GM12878 (cell line): ENCODE data around the gene NFATC2. TPM values are rescaled to one million over a fixed set of nuclear protein-coding genes. Genes with fewer than 3 reads are reported as not detected.

Experiments
- ATAC-seq: fragments of 200-7000 bp; cut with Tn5 transposase; 3 replicates; pipeline ENCODE4 v1.9.1; 2020; ENCODE audit warnings: mild to moderate bottlenecking, moderate library complexity
- BruUV-seq: library from RNA; stranded (reverse); fragments of 400-500 nt; replicated peaks from 2 replicates; lab custom pipeline; 2021; lab: Mats Ljungman, UMichigan
- CTCF ChIA-PET: fragments of 300-600 bp; sonication (Branson Sonifier 250); formaldehyde crosslinking; extraction: SDS; loops from one replicate; lab custom pipeline; 2021; ENCODE audit warnings: inconsistent platforms; lab: Yijun Ruan, JAX
- POLR2A ChIA-PET: fragments of 350-600 bp; formaldehyde crosslinking; extraction: SDS; loops from one replicate; lab custom pipeline; 2021; ENCODE audit warnings: inconsistent platforms; lab: Charles Lee
- RAD21 ChIA-PET: fragments of 300-600 bp; sonication (Branson Sonifier 250); formaldehyde crosslinking; loops from one replicate; lab custom pipeline; 2023; ENCODE audit warnings: antibody characterized with exemption; ENCODE audit not compliant: unreplicated experiment; lab: Charles Lee
- SMC1A ChIA-PET: fragments of 300-600 bp; sonication (Branson Sonifier 250); formaldehyde crosslinking; loops from one replicate; lab custom pipeline; 2023; ENCODE audit not compliant: unreplicated experiment, uncharacterized antibody; lab: Charles Lee
- DNase-seq: peaks from one replicate; pipeline ENCODE4 v3.0.0-alpha.2; 2011; ENCODE audit warnings: low read depth, low spot score
- FAIRE-seq: peaks from 3 replicates; lab custom pipeline; 2011; peaks lifted over from hg19 to GRCh38; lab: Jason Lieb, UNC
- H2AFZ ChIP-seq: 2 replicates; pipeline ENCODE4 v1.6.0; 2011; ENCODE audit warnings: low read depth, low read length, control low read depth; ENCODE audit not compliant: control insufficient read depth
- H3K27ac ChIP-seq: 2 replicates; pipeline ENCODE4 v1.5.1; 2011; ENCODE audit warnings: control low read depth; ENCODE audit not compliant: control insufficient read depth, insufficient read depth
- H3K27me3 ChIP-seq, 2 experiments: replicated peaks in 1 of 2; 2 replicates each; pipeline versions ENCODE4 v1.6.0 to v1.6.1; 2011; ENCODE audit warnings: low read length in 1 of 2; ENCODE audit not compliant: control insufficient read depth in 2 of 2, insufficient read depth in 2 of 2
- H3K36me3 ChIP-seq, 2 experiments: 2 replicates each; pipeline ENCODE4 v1.5.1; 2011; ENCODE audit warnings: low read length in 1 of 2; ENCODE audit not compliant: control insufficient read depth in 2 of 2, insufficient read depth in 2 of 2
- H3K4me1 ChIP-seq: 2 replicates; pipeline ENCODE4 v1.6.1; 2011; ENCODE audit warnings: mild to moderate bottlenecking, low read length, moderate library complexity, mixed read lengths; ENCODE audit not compliant: control insufficient read depth, insufficient read depth
- H3K4me2 ChIP-seq: 2 replicates; pipeline ENCODE4 v1.6.0; 2011; ENCODE audit warnings: control low read depth; ENCODE audit not compliant: control insufficient read depth, insufficient read depth
- H3K4me3 ChIP-seq: fragments of 200-600 bp; sonication (generic); 2 replicates; pipeline ENCODE4 v1.5.1; 2016
- H3K79me2 ChIP-seq: 2 replicates; pipeline ENCODE4 v1.6.0; 2011; ENCODE audit warnings: low read length; ENCODE audit not compliant: control insufficient read depth, insufficient read depth
- H3K9ac ChIP-seq: 2 replicates; pipeline ENCODE4 v1.8.0; 2011; ENCODE audit warnings: low read length, control low read depth, mixed read lengths; ENCODE audit not compliant: control insufficient read depth, insufficient read depth
- H3K9me3 ChIP-seq: replicated peaks from 3 replicates; pipeline ENCODE4 v1.5.1; 2011; ENCODE audit warnings: mild to moderate bottlenecking, low read length; ENCODE audit not compliant: control insufficient read depth, insufficient read depth
- H4K20me1 ChIP-seq: 2 replicates; pipeline ENCODE4 v1.6.0; 2011; ENCODE audit not compliant: control insufficient read depth, insufficient read depth
- ATF2 ChIP-seq: IDR thresholded peaks from 2 replicates; pipeline ENCODE4 v1.6.1; 2012; ENCODE audit warnings: low read length, inconsistent platforms
- BCL3 ChIP-seq: IDR thresholded peaks from 2 replicates; pipeline ENCODE4 v1.6.1; 2011; ENCODE audit warnings: borderline replicate concordance, low read depth, mild to moderate bottlenecking, moderate library complexity, low read length; ENCODE audit not compliant: insufficient read depth, poor library complexity, severe bottlenecking
- BMI1 ChIP-seq: fragments of 450-650 bp; IDR thresholded peaks from 2 replicates; pipeline ENCODE4 v1.6.1; 2016; ENCODE audit warnings: mild to moderate bottlenecking, moderate library complexity, borderline replicate concordance
- EP300 ChIP-seq, 2 experiments: fragments of 150-350 bp in 1 of 2; IDR thresholded peaks; 2 replicates each; pipeline ENCODE4 v1.6.1; 2011 to 2012; ENCODE audit warnings: low read depth in 2 of 2, low read length in 2 of 2, borderline replicate concordance in 1 of 2, improper control_type of control experiment in 1 of 2, inconsistent platforms in 1 of 2; ENCODE audit not compliant: control insufficient read depth in 1 of 2
- HDGF ChIP-seq: fragments of 450-650 bp; IDR thresholded peaks from 2 replicates; pipeline ENCODE4 v1.6.1; 2016; ENCODE audit warnings: antibody characterized with exemption
- IKZF2 ChIP-seq, 2 experiments: fragments of 450-650 bp; IDR thresholded peaks; 2 replicates each; pipeline ENCODE4 v1.6.1; 2017; ENCODE audit warnings: mild to moderate bottlenecking in 2 of 2, moderate library complexity in 2 of 2
- IRF5 ChIP-seq: fragments of 450-650 bp; IDR thresholded peaks from 2 replicates; pipeline ENCODE4 v1.6.1; 2017; ENCODE audit warnings: borderline replicate concordance
- MTA3 ChIP-seq: IDR thresholded peaks from 2 replicates; pipeline ENCODE4 v1.6.1; 2012; ENCODE audit warnings: low read length, inconsistent platforms, borderline replicate concordance
- NFIC ChIP-seq: IDR thresholded peaks from 2 replicates; pipeline ENCODE4 v1.6.1; 2012; ENCODE audit warnings: low read depth, mild to moderate bottlenecking, inconsistent platforms, low read length, moderate library complexity
- NR2F1 ChIP-seq: fragments of 450-650 bp; conservative IDR thresholded peaks from 2 replicates; pipeline ENCODE4 v1.6.1; 2017; ENCODE audit warnings: mild to moderate bottlenecking
- PKNOX1 ChIP-seq: fragments of 450-650 bp; IDR thresholded peaks from 2 replicates; pipeline ENCODE4 v1.6.1; 2016; ENCODE audit warnings: mild to moderate bottlenecking
- POLR2A ChIP-seq: IDR thresholded peaks from 2 replicates; pipeline ENCODE4 v1.6.1; 2011; ENCODE audit warnings: low read depth, mild to moderate bottlenecking, low read length
- SMAD5 ChIP-seq: IDR thresholded peaks from 2 replicates; pipeline ENCODE4 v1.6.1; 2016; ENCODE audit warnings: antibody characterized with exemption, low read depth
- SUPT20H ChIP-seq: IDR thresholded peaks from 2 replicates; pipeline ENCODE4 v1.6.1; 2011; ENCODE audit warnings: low read depth, mild to moderate bottlenecking, low read length, moderate library complexity, borderline replicate concordance; ENCODE audit not compliant: control insufficient read depth
- ZNF24 ChIP-seq: fragments of 450-650 bp; IDR thresholded peaks from 2 replicates; pipeline ENCODE4 v1.6.1; 2017; ENCODE audit warnings: antibody characterized with exemption, mild to moderate bottlenecking
- WGBS: methylation state at CpG from one replicate; pipeline ENCODE4 v1.1.6; 2016; ENCODE audit warnings: low lambda C conversion rate; ENCODE audit not compliant: insufficient replicate concordance, insufficient coverage; ENCODE audit errors: missing lambda C conversion rate; 5-methylcytosine and 5-hydroxymethylcytosine counted together
- in situ Hi-C: fragments of 300-500 bp; cut with MboI; formaldehyde crosslinking; loops from 9 replicates; pipeline ENCODE4 v1.14.3; 2018; ENCODE audit warnings: mixed read lengths
- intact Hi-C: fragments of 100-400 bp; cut with micrococcal nuclease; formaldehyde crosslinking; loops from one replicate; pipeline ENCODE4 v1.14.2; 2022; ENCODE audit not compliant: unreplicated experiment
- polyA plus RNA-seq, 11 experiments: library from polyadenylated mRNA; depleted of rRNA in 4 of 11; unstranded in 6 of 11; stranded (reverse) in 5 of 11; fragments of >200 nt; fragmentation: Nextera tagmentation in 4 of 11; fragmentation: Illumina TruSeq in 1 of 11; extraction: Ambion mirVana in 4 of 11; extraction: Trizol in 1 of 11; gene quantifications; 1 replicate in 1 of 11; 2 replicates in 10 of 11; pipeline versions ENCODE4 v1.2.1 to v1.2.3, GENCODE V29; 2011 to 2016; ENCODE audit warnings: inconsistent platforms in 2 of 11, missing spikeins in 2 of 11, low read depth in 1 of 11
- total RNA-seq, 4 experiments: library from RNA; depleted of rRNA in 3 of 4; stranded (reverse); fragments of >200 nt in 3 of 4; fragmentation: Illumina TruSeq in 1 of 4; extraction: Trizol in 1 of 4; gene quantifications; 2 replicates each; pipeline versions ENCODE4 v1.2.1 to v1.2.3, GENCODE V29; 2013 to 2021

NFATC2 gene
- total and polyA plus RNA-seq, 10 of the 15 experiments (the other 5 are each of a cell fraction or from before 2014, with no cell fraction given) = 3.3 to 20.0 (median 7.3) TPM

GRCh38 chr20:51497542-51498467 is 44.7 kb downstream of the NFATC2 start:
- peaks cover 51% of the 10 kb centered on the region for H3K4me1 ChIP-seq
- ChIA-PET SMC1A (interaction anchor here (0.9 to 2.0 kb wide), 5 partner anchors 16 to 112 kb away, joined by 3 to 6 read pairs (median 4); no protein-coding TSS in a partner anchor), RAD21 (interaction anchor here (0.7 to 1.1 kb wide), 6 partner anchors 9 to 113 kb away, joined by 3 to 5 read pairs (median 4); no protein-coding TSS in a partner anchor), POLR2A (interaction anchor here (0.6 to 1.0 kb wide), 2 partner anchors 31 to 43 kb away, joined by 3 read pairs; no protein-coding TSS in a partner anchor), CTCF (interaction anchor here (0.6 to 1.4 kb wide), 2 partner anchors 43 to 118 kb away, joined by 3 to 5 read pairs; no protein-coding TSS in a partner anchor)
- peak overlapping the region; percentile 79 for H3K4me2 ChIP-seq
- intact Hi-C loops = loop anchor here (1.0 to 2.0 kb wide), 2 partner anchors 18 to 37 kb away; no protein-coding TSS in a partner anchor
- no peak overlapping the region; the same call in 1 of the 2 replicates for H2AFZ ChIP-seq
- peak overlapping the region; percentile 86 for H3K27ac ChIP-seq
- H3K9me3 ChIP-seq = no peaks in the 10 kb centered on the region
- ATAC-seq = peak; percentile 64
- H3K36me3 ChIP-seq = peaks cover 5 to 9% of the 10 kb centered on the region in 2 experiments; a peak in 2 of 4 replicates
- in situ Hi-C loops = no loop called here
- no TSS peak for BruUV-seq
- no peaks in the 10 kb centered on the region for H3K27me3 ChIP-seq
- peak overlapping the region; percentile 50; the same call in 1 of the 2 replicates for H3K4me3 ChIP-seq
- WGBS = 1% methylated on average over 21 of the region's 21 CpGs
- peak overlapping the region; percentile 45; the same call in 1 of the 2 replicates for H3K9ac ChIP-seq
- H4K20me1 ChIP-seq = no peaks in the 10 kb centered on the region
- no peak for FAIRE-seq
- peak; percentile 26 for DNase-seq
- H3K79me2 ChIP-seq = peaks cover 12% of the 10 kb centered on the region
- TF ChIP-seq SUPT20H (no peak), ZNF24 (peak; percentile 68; the same call in 1 of the 2 replicates), PKNOX1 (peak; percentile 29; the same call in 1 of the 2 replicates), EP300 (IDR thresholded peaks at IDR 0.05; ENCODE audit: borderline replicate concordance in 1 of 2, control insufficient read depth in 1 of 2, low read depth in 2 of 2, low read length in 2 of 2) (peak in 1 of 2 experiments; percentile 34; a peak in 1 of 4 replicates), BCL3 (no peak), SMAD5 (no peak), IRF5 (no peak), HDGF (peak; percentile 57; the same call in 1 of the 2 replicates), NFIC (peak; percentile 90), NR2F1 (peak; percentile 57; the same call in 1 of the 2 replicates), BMI1 (peak; percentile 51; the same call in 1 of the 2 replicates), POLR2A (no peak), IKZF2 (IDR thresholded peaks at IDR 0.05) (peak; percentile 73 to 82; a peak in 3 of 4 replicates), ATF2 (peak; percentile 64), MTA3 (0 out of 2 replicates have a peak, but pooled peaks have one; percentile 80)
